Fibroblast of lung (primary cell): ENCODE results near the gene ANXA6.

Source experiments
- EZH2 ChIP-seq: IDR thresholded peaks from 2 replicates; pipeline ENCODE4 v1.5.1; 2012; ENCODE audit warnings: low read length, control low read depth, mild to moderate bottlenecking; ENCODE audit errors: missing control alignments
- TF ChIP-seq, protein P1 (sequence below), 2 donors: IDR thresholded peaks in 1 of 2; conservative IDR thresholded peaks in 1 of 2; 1 replicate in 1 of 2; 2 replicates in 1 of 2; pipeline ENCODE4 v1.5.1; 2011 to 2012; ENCODE audit warnings: low read length in 2 of 2, control low read depth in 1 of 2, inconsistent platforms in 1 of 2, low read depth in 1 of 2, mild to moderate bottlenecking in 1 of 2

DNA sequence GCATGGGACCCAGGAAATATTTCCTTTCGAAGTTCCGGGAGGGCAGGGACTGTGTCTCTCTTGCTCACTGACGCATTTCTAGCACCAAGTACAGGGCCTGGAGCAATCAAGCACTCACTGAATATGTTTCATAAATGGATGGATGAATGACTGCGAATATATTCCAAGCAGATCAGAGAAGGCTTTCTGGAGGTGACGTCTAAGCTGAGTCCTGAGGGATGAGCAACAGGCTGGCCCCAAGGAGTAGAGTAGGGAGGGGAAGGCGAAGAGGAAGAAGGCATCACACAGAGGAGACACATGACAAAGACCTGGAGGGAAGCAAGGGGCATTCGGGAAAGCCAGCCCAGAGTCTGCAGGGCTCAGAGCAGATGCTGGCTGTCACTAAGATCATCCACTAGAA is 13.9 kb downstream of the ANXA6 start:
- TF ChIP-seq, protein P1, sequence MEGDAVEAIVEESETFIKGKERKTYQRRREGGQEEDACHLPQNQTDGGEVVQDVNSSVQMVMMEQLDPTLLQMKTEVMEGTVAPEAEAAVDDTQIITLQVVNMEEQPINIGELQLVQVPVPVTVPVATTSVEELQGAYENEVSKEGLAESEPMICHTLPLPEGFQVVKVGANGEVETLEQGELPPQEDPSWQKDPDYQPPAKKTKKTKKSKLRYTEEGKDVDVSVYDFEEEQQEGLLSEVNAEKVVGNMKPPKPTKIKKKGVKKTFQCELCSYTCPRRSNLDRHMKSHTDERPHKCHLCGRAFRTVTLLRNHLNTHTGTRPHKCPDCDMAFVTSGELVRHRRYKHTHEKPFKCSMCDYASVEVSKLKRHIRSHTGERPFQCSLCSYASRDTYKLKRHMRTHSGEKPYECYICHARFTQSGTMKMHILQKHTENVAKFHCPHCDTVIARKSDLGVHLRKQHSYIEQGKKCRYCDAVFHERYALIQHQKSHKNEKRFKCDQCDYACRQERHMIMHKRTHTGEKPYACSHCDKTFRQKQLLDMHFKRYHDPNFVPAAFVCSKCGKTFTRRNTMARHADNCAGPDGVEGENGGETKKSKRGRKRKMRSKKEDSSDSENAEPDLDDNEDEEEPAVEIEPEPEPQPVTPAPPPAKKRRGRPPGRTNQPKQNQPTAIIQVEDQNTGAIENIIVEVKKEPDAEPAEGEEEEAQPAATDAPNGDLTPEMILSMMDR (conservative IDR thresholded peaks at IDR 0.05 in 1 of 2, IDR thresholded peaks at IDR 0.05 in 1 of 2; ENCODE audit: low read depth in 1 of 2, low read length in 2 of 2): no peak
- TF ChIP-seq EZH2: no peak
